GM23338 (cell line): Measurements from ENCODE around the gene RSBN1L. TPM values are rescaled to one million over a fixed set of nuclear protein-coding genes. Genes with fewer than 3 reads are reported as not detected.

ENCODE experiments used
- ATAC-seq: fragments of 200-7000 bp; cut with Tn5 transposase; 3 replicates; pipeline ENCODE4 v1.9.1; 2020
- DNase-seq: peaks from one replicate; pipeline ENCODE4 v3.0.0-alpha.2; 2015; ENCODE audit warnings: low spot score
- H2AFZ ChIP-seq: fragments of 200-600 bp; sonication (generic); 2 replicates; pipeline ENCODE4 v1.8.0; 2016; ENCODE audit warnings: antibody characterized with exemption, mild to moderate bottlenecking, moderate library complexity
- H3F3A ChIP-seq: fragments of 200-600 bp; sonication (generic); replicated peaks from 2 replicates; pipeline ENCODE4 v1.8.0; 2017; ENCODE audit warnings: antibody characterized with exemption, mixed run types, low read depth
- H3K27ac ChIP-seq: fragments of 200-600 bp; sonication (generic); 2 replicates; pipeline ENCODE4 v1.6.1; 2016; ENCODE audit warnings: low read depth
- H3K27me3 ChIP-seq: fragments of 200-600 bp; sonication (generic); 2 replicates; pipeline ENCODE4 v1.8.0; 2016; ENCODE audit warnings: mild to moderate bottlenecking, mixed run types, moderate library complexity; ENCODE audit not compliant: insufficient read depth
- H3K36me3 ChIP-seq: fragments of 200-600 bp; sonication (generic); 2 replicates; pipeline ENCODE4 v1.8.0; 2016; ENCODE audit warnings: mild to moderate bottlenecking; ENCODE audit not compliant: insufficient read depth
- H3K4me1 ChIP-seq: fragments of 200-600 bp; sonication (generic); 2 replicates; pipeline ENCODE4 v1.8.0; 2016; ENCODE audit warnings: mild to moderate bottlenecking, moderate library complexity; ENCODE audit not compliant: insufficient read depth
- H3K4me2 ChIP-seq: fragments of 200-600 bp; sonication (generic); 2 replicates; pipeline ENCODE4 v1.7.1; 2017; ENCODE audit warnings: mixed run types
- H3K4me3 ChIP-seq: fragments of 200-600 bp; sonication (generic); 2 replicates; pipeline ENCODE4 v1.6.1; 2016; ENCODE audit warnings: mixed run types
- H3K79me2 ChIP-seq: fragments of 200-600 bp; sonication (generic); replicated peaks from 2 replicates; pipeline ENCODE4 v1.8.0; 2017; ENCODE audit warnings: mild to moderate bottlenecking; ENCODE audit not compliant: insufficient read depth
- H3K9me2 ChIP-seq: fragments of 200-600 bp; sonication (generic); 2 replicates; pipeline ENCODE4 v1.8.0; 2017; ENCODE audit not compliant: insufficient read depth
- H4K20me1 ChIP-seq: fragments of 200-600 bp; sonication (generic); replicated peaks from 2 replicates; pipeline ENCODE4 v1.8.0; 2017; ENCODE audit warnings: mild to moderate bottlenecking; ENCODE audit not compliant: insufficient read depth
- H3K27ac Mint-ChIP-seq: 2 replicates; pipeline ENCODE4 v1.8.0; 2020; ENCODE audit warnings: inconsistent platforms, mild to moderate bottlenecking, moderate library complexity, mixed read lengths
- H3K27me3 Mint-ChIP-seq: 3 replicates; pipeline ENCODE4 v1.8.0; 2022; ENCODE audit warnings: low read depth, mild to moderate bottlenecking, moderate library complexity, mixed read lengths, inconsistent platforms; ENCODE audit not compliant: insufficient read depth, poor library complexity
- H3K36me3 Mint-ChIP-seq: 3 replicates; pipeline ENCODE4 v1.8.0; 2021; ENCODE audit warnings: low read depth, mild to moderate bottlenecking, inconsistent platforms, moderate library complexity, mixed read lengths
- H3K4me1 Mint-ChIP-seq: 3 replicates; pipeline ENCODE4 v1.8.0; 2020; ENCODE audit warnings: mild to moderate bottlenecking, inconsistent platforms, mixed read lengths
- H3K4me3 Mint-ChIP-seq: 3 replicates; pipeline ENCODE4 v1.8.0; 2021; ENCODE audit warnings: moderate library complexity, mild to moderate bottlenecking, inconsistent platforms, mixed read lengths
- H3K9me3 Mint-ChIP-seq: 3 replicates; pipeline ENCODE4 v1.8.0; 2020; ENCODE audit warnings: moderate library complexity, mild to moderate bottlenecking, inconsistent platforms, mixed read lengths
- CREB1 ChIP-seq: fragments of 250-450 bp; sonication (Bioruptor Pico); IDR thresholded peaks from 2 replicates; pipeline ENCODE4 v1.5.0; 2020; ENCODE audit warnings: low read depth, mild to moderate bottlenecking, moderate library complexity
- EZH2 ChIP-seq: fragments of 200-600 bp; sonication (generic); IDR thresholded peaks from one replicate; pipeline ENCODE4 v1.8.0; 2017; ENCODE audit warnings: antibody characterized with exemption, mild to moderate bottlenecking, low read depth; ENCODE audit not compliant: unreplicated experiment
- EZH2phosphoT487 ChIP-seq: fragments of 200-600 bp; sonication (generic); IDR thresholded peaks from one replicate; pipeline ENCODE4 v1.8.1; 2018; ENCODE audit warnings: antibody characterized with exemption; ENCODE audit not compliant: unreplicated experiment
- JUNB ChIP-seq: IDR thresholded peaks from one replicate; pipeline ENCODE4 v1.6.1; 2016; ENCODE audit warnings: antibody characterized with exemption; ENCODE audit not compliant: unreplicated experiment
- NANOG ChIP-seq: IDR thresholded peaks from 2 replicates; pipeline ENCODE4 v1.6.1; 2016; ENCODE audit warnings: antibody characterized with exemption, borderline replicate concordance
- POLR2AphosphoS5 ChIP-seq: IDR thresholded peaks from 2 replicates; pipeline ENCODE4 v1.6.1; 2016; ENCODE audit warnings: antibody characterized with exemption, low read depth
- STAT1 ChIP-seq: IDR thresholded peaks from one replicate; pipeline ENCODE4 v1.6.1; 2016; ENCODE audit warnings: antibody characterized with exemption; ENCODE audit not compliant: unreplicated experiment
- ZNF114 ChIP-seq: fragments of 250-450 bp; sonication (Bioruptor Pico); IDR thresholded peaks from 2 replicates; pipeline ENCODE4 v1.5.0; 2020; ENCODE audit warnings: mild to moderate bottlenecking, moderate library complexity
- ZNF331 ChIP-seq: fragments of 250-450 bp; sonication (Bioruptor Pico); IDR thresholded peaks from 2 replicates; pipeline ENCODE4 v1.5.0; 2020; ENCODE audit warnings: low read depth, mild to moderate bottlenecking, moderate library complexity
- polyA plus RNA-seq: library from polyadenylated mRNA; unstranded; fragments of >200 nt; fragmentation: Nextera tagmentation; extraction: Ambion mirVana; gene quantifications from 2 replicates; pipeline ENCODE4 v1.2.1, GENCODE V29; 2016
- total RNA-seq: library from RNA; depleted of rRNA; stranded (reverse); fragments of >200 nt; shearing (Covaris generic); gene quantifications from 2 replicates; pipeline ENCODE4 v1.2.3, GENCODE V29; 2014
- TF ChIP-seq, protein P1 (sequence below): fragments of 250-450 bp; sonication (Bioruptor Pico); IDR thresholded peaks from 2 replicates; pipeline ENCODE4 v1.5.0; 2020; ENCODE audit warnings: mild to moderate bottlenecking, moderate library complexity
- TF ChIP-seq, protein P2 (sequence below): IDR thresholded peaks from 2 replicates; pipeline ENCODE4 v1.6.1; 2016; ENCODE audit warnings: antibody characterized with exemption
- TF ChIP-seq, protein P3 (sequence below), 2 experiments: fragments of 200-600 bp in 1 of 2; sonication (generic) in 1 of 2; conservative IDR thresholded peaks; 2 replicates each; pipeline versions ENCODE4 v1.5.1 to v1.6.1; 2016 to 2017; ENCODE audit warnings: antibody characterized with exemption in 2 of 2, low read depth in 2 of 2, mild to moderate bottlenecking in 2 of 2, moderate library complexity in 1 of 2
- TF ChIP-seq, protein P4 (sequence below): IDR thresholded peaks from one replicate; pipeline ENCODE4 v1.6.1; 2018; ENCODE audit warnings: antibody characterized with exemption; ENCODE audit not compliant: unreplicated experiment

The RSBN1L gene
- total and polyA plus RNA-seq, 2 experiments from 2014 or later: 9.7 to 19.7 TPM

DNA sequence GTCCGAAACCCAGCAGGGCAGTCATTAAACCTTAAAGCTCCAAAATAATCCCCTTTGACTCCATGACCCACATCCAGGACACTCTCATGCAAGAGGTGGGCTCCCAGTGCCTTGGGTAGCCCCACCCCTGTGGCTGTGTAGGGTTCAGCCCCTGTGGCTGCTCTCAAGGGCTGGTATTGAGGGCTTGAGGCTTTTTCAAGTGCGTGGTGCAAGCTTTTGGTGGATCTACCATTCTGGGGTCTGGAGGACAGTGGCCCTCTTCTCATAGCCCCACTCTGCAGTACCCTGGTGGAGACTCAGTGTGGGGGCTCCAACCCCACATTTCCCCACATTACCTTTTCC, 50.5 kb downstream of the RSBN1L start:
- H3K4me1 ChIP-seq: no peaks in the 10 kb centered on the region
- Mint-ChIP-seq H3K4me3 (no peak overlapping the region), H3K4me1 (no peaks in the 10 kb centered on the region), H3K36me3 (peaks cover 21% of the 10 kb centered on the region), H3K27me3 (peaks cover 2% of the 10 kb centered on the region), H3K9me3 (no peaks in the 10 kb centered on the region), H3K27ac (no peak overlapping the region)
- H3K27ac ChIP-seq: no peak overlapping the region
- H3F3A ChIP-seq: no peaks in the 10 kb centered on the region
- no peak overlapping the region for H3K4me2 ChIP-seq
- peaks cover 9% of the 10 kb centered on the region; the same call in 1 of the 2 replicates for H4K20me1 ChIP-seq
- no peaks in the 10 kb centered on the region for H3K36me3 ChIP-seq
- no peak overlapping the region for H2AFZ ChIP-seq
- peaks cover 44% of the 10 kb centered on the region for H3K79me2 ChIP-seq
- DNase-seq: no peak
- TF ChIP-seq, protein P1, sequence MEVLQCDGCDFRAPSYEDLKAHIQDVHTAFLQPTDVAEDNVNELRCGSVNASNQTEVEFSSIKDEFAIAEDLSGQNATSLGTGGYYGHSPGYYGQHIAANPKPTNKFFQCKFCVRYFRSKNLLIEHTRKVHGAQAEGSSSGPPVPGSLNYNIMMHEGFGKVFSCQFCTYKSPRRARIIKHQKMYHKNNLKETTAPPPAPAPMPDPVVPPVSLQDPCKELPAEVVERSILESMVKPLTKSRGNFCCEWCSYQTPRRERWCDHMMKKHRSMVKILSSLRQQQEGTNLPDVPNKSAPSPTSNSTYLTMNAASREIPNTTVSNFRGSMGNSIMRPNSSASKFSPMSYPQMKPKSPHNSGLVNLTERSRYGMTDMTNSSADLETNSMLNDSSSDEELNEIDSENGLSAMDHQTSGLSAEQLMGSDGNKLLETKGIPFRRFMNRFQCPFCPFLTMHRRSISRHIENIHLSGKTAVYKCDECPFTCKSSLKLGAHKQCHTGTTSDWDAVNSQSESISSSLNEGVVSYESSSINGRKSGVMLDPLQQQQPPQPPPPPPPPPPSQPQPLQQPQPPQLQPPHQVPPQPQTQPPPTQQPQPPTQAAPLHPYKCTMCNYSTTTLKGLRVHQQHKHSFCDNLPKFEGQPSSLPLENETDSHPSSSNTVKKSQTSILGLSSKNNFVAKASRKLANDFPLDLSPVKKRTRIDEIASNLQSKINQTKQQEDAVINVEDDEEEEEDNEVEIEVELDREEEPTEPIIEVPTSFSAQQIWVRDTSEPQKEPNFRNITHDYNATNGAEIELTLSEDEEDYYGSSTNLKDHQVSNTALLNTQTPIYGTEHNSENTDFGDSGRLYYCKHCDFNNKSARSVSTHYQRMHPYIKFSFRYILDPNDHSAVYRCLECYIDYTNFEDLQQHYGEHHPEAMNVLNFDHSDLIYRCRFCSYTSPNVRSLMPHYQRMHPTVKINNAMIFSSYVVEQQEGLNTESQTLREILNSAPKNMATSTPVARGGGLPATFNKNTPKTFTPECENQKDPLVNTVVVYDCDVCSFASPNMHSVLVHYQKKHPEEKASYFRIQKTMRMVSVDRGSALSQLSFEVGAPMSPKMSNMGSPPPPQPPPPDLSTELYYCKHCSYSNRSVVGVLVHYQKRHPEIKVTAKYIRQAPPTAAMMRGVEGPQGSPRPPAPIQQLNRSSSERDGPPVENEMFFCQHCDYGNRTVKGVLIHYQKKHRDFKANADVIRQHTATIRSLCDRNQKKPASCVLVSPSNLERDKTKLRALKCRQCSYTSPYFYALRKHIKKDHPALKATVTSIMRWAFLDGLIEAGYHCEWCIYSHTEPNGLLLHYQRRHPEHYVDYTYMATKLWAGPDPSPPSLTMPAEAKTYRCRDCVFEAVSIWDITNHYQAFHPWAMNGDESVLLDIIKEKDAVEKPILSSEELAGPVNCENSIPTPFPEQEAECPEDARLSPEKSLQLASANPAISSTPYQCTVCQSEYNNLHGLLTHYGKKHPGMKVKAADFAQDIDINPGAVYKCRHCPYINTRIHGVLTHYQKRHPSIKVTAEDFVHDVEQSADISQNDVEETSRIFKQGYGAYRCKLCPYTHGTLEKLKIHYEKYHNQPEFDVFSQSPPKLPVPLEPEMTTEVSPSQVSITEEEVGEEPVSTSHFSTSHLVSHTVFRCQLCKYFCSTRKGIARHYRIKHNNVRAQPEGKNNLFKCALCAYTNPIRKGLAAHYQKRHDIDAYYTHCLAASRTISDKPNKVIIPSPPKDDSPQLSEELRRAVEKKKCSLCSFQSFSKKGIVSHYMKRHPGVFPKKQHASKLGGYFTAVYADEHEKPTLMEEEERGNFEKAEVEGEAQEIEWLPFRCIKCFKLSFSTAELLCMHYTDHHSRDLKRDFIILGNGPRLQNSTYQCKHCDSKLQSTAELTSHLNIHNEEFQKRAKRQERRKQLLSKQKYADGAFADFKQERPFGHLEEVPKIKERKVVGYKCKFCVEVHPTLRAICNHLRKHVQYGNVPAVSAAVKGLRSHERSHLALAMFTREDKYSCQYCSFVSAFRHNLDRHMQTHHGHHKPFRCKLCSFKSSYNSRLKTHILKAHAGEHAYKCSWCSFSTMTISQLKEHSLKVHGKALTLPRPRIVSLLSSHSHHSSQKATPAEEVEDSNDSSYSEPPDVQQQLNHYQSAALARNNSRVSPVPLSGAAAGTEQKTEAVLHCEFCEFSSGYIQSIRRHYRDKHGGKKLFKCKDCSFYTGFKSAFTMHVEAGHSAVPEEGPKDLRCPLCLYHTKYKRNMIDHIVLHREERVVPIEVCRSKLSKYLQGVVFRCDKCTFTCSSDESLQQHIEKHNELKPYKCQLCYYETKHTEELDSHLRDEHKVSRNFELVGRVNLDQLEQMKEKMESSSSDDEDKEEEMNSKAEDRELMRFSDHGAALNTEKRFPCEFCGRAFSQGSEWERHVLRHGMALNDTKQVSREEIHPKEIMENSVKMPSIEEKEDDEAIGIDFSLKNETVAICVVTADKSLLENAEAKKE: no peak
- TF ChIP-seq, protein P2, sequence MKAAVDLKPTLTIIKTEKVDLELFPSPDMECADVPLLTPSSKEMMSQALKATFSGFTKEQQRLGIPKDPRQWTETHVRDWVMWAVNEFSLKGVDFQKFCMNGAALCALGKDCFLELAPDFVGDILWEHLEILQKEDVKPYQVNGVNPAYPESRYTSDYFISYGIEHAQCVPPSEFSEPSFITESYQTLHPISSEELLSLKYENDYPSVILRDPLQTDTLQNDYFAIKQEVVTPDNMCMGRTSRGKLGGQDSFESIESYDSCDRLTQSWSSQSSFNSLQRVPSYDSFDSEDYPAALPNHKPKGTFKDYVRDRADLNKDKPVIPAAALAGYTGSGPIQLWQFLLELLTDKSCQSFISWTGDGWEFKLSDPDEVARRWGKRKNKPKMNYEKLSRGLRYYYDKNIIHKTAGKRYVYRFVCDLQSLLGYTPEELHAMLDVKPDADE: no peak
- TF ChIP-seq JUNB (no peak), STAT1 (no peak), ZNF114 (CRISPR knock-in tag) (no peak), POLR2AphosphoS5 (no peak), ZNF331 (CRISPR knock-in tag) (no peak), EZH2 (no peak), NANOG (no peak), CREB1 (no peak), EZH2phosphoT487 (no peak)
- TF ChIP-seq, protein P3, sequence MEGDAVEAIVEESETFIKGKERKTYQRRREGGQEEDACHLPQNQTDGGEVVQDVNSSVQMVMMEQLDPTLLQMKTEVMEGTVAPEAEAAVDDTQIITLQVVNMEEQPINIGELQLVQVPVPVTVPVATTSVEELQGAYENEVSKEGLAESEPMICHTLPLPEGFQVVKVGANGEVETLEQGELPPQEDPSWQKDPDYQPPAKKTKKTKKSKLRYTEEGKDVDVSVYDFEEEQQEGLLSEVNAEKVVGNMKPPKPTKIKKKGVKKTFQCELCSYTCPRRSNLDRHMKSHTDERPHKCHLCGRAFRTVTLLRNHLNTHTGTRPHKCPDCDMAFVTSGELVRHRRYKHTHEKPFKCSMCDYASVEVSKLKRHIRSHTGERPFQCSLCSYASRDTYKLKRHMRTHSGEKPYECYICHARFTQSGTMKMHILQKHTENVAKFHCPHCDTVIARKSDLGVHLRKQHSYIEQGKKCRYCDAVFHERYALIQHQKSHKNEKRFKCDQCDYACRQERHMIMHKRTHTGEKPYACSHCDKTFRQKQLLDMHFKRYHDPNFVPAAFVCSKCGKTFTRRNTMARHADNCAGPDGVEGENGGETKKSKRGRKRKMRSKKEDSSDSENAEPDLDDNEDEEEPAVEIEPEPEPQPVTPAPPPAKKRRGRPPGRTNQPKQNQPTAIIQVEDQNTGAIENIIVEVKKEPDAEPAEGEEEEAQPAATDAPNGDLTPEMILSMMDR (conservative IDR thresholded peaks at IDR 0.05; ENCODE audit: low read depth in 2 of 2): no peak
- TF ChIP-seq, protein P4, sequence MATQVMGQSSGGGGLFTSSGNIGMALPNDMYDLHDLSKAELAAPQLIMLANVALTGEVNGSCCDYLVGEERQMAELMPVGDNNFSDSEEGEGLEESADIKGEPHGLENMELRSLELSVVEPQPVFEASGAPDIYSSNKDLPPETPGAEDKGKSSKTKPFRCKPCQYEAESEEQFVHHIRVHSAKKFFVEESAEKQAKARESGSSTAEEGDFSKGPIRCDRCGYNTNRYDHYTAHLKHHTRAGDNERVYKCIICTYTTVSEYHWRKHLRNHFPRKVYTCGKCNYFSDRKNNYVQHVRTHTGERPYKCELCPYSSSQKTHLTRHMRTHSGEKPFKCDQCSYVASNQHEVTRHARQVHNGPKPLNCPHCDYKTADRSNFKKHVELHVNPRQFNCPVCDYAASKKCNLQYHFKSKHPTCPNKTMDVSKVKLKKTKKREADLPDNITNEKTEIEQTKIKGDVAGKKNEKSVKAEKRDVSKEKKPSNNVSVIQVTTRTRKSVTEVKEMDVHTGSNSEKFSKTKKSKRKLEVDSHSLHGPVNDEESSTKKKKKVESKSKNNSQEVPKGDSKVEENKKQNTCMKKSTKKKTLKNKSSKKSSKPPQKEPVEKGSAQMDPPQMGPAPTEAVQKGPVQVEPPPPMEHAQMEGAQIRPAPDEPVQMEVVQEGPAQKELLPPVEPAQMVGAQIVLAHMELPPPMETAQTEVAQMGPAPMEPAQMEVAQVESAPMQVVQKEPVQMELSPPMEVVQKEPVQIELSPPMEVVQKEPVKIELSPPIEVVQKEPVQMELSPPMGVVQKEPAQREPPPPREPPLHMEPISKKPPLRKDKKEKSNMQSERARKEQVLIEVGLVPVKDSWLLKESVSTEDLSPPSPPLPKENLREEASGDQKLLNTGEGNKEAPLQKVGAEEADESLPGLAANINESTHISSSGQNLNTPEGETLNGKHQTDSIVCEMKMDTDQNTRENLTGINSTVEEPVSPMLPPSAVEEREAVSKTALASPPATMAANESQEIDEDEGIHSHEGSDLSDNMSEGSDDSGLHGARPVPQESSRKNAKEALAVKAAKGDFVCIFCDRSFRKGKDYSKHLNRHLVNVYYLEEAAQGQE: no peak
- no peak for ATAC-seq
- H3K9me2 ChIP-seq: no peaks in the 10 kb centered on the region
- H3K4me3 ChIP-seq: no peak overlapping the region
- H3K27me3 ChIP-seq: no peaks in the 10 kb centered on the region
